ENCODE data around the gene TBC1D3I. TPM values are rescaled to one million over a fixed set of nuclear protein-coding genes. Genes with fewer than 3 reads are reported as not detected.
"Not testable (repeated sequence)": the region's sequence is repeated elsewhere in the genome, so short reads cannot be mapped to it uniquely, and the experiment has no call there.

Gene TBC1D3I
- polyA plus RNA-seq, 1 donor (not counting 4 experiments of a cell fraction or from before 2014, with no cell fraction given) = not detected

DNA sequence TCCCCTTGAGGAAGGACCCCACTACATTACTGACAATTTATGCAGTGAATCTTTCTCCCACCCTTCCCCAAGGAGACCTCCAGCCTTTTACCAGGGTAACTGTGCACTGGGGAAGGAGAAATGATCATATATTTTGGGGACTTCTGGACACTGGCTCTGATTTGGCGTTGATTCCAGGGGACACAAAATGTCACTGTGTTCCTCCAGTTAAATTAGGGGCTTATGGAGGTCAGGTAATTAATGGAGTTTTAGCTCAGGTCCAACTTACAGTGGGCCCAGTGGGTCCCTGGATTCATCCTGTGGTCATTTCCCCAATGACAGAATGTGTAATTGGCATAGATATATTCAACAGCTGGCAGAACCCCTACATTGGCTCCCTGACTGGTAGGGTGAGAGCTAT, 44.8 kb downstream of the TBC1D3I start:
- H2AFZ ChIP-seq (ENCODE audit: control insufficient read depth, low read length); dilution Hi-C loops (cut with MboI; ENCODE audit: extremely low pct_ligation_motif_present, low sequenced_read_pairs); H3K4me2 ChIP-seq (ENCODE audit: control insufficient read depth, extremely low read depth, insufficient read depth, low read depth, low read length); H3K4me1 ChIP-seq (ENCODE audit: control insufficient read depth, extremely low read depth, insufficient read depth, low read length); H4K20me1 ChIP-seq (ENCODE audit: control insufficient read depth, extremely low read depth, insufficient read depth, low read length); H3K79me2 ChIP-seq (ENCODE audit: control insufficient read depth, insufficient read depth, low read length); FAIRE-seq; H3K36me3 ChIP-seq (ENCODE audit: control insufficient read depth in 2 of 2, extremely low read depth in 1 of 2, insufficient read depth in 2 of 2, low read length in 2 of 2); H3K9ac ChIP-seq (ENCODE audit: control insufficient read depth, extremely low read depth, insufficient read depth, low read length); DNase-seq (ENCODE audit: low read depth, low spot score); H3K27ac ChIP-seq (ENCODE audit: control insufficient read depth, insufficient read depth, low read length); H3K27me3 ChIP-seq (ENCODE audit: control insufficient read depth, extremely low read depth, insufficient read depth, low read length); H3K4me3 ChIP-seq (ENCODE audit: control insufficient read depth in 2 of 3, extremely low read depth in 1 of 3, insufficient read depth in 2 of 3, low read depth in 1 of 3, low read length in 3 of 3); H3K9me1 ChIP-seq (ENCODE audit: control insufficient read depth, extremely low read depth, insufficient read depth, low read length); H3K9me3 ChIP-seq (ENCODE audit: control insufficient read depth, low read depth, low read length): not testable (repeated sequence)

GRCh38 chr17:36215406-36216308, 48.7 kb downstream of the TBC1D3I start:
- H3K4me1 ChIP-seq (ENCODE audit: control insufficient read depth, extremely low read depth, insufficient read depth, low read length); H3K36me3 ChIP-seq (ENCODE audit: control insufficient read depth in 2 of 2, extremely low read depth in 1 of 2, insufficient read depth in 2 of 2, low read length in 2 of 2); H3K27me3 ChIP-seq (ENCODE audit: control insufficient read depth, extremely low read depth, insufficient read depth, low read length); FAIRE-seq; H3K4me3 ChIP-seq (ENCODE audit: control insufficient read depth in 2 of 3, extremely low read depth in 1 of 3, insufficient read depth in 2 of 3, low read depth in 1 of 3, low read length in 3 of 3); H3K9ac ChIP-seq (ENCODE audit: control insufficient read depth, extremely low read depth, insufficient read depth, low read length); H2AFZ ChIP-seq (ENCODE audit: control insufficient read depth, low read length); H3K27ac ChIP-seq (ENCODE audit: control insufficient read depth, insufficient read depth, low read length); H3K4me2 ChIP-seq (ENCODE audit: control insufficient read depth, extremely low read depth, insufficient read depth, low read depth, low read length); H4K20me1 ChIP-seq (ENCODE audit: control insufficient read depth, extremely low read depth, insufficient read depth, low read length); H3K79me2 ChIP-seq (ENCODE audit: control insufficient read depth, insufficient read depth, low read length); DNase-seq (ENCODE audit: low read depth, low spot score); dilution Hi-C loops (cut with MboI; ENCODE audit: extremely low pct_ligation_motif_present, low sequenced_read_pairs); H3K9me3 ChIP-seq (ENCODE audit: control insufficient read depth, low read depth, low read length); H3K9me1 ChIP-seq (ENCODE audit: control insufficient read depth, extremely low read depth, insufficient read depth, low read length): not testable (repeated sequence)

GRCh38 chr17:36214918-36215317, 49.5 kb downstream of the TBC1D3I start:
- FAIRE-seq = no peak
- no peak for TF ChIP-seq EZH2 (IDR thresholded peaks at IDR 0.05; ENCODE audit: low read length)
- TF ChIP-seq, protein P1, sequence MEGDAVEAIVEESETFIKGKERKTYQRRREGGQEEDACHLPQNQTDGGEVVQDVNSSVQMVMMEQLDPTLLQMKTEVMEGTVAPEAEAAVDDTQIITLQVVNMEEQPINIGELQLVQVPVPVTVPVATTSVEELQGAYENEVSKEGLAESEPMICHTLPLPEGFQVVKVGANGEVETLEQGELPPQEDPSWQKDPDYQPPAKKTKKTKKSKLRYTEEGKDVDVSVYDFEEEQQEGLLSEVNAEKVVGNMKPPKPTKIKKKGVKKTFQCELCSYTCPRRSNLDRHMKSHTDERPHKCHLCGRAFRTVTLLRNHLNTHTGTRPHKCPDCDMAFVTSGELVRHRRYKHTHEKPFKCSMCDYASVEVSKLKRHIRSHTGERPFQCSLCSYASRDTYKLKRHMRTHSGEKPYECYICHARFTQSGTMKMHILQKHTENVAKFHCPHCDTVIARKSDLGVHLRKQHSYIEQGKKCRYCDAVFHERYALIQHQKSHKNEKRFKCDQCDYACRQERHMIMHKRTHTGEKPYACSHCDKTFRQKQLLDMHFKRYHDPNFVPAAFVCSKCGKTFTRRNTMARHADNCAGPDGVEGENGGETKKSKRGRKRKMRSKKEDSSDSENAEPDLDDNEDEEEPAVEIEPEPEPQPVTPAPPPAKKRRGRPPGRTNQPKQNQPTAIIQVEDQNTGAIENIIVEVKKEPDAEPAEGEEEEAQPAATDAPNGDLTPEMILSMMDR (optimal IDR thresholded peaks at IDR 0.05 in 1 of 3, IDR thresholded peaks at IDR 0.05 in 1 of 3, conservative IDR thresholded peaks at IDR 0.05 in 1 of 3; ENCODE audit: extremely low read depth in 1 of 3, insufficient read depth in 2 of 3, low read length in 3 of 3) = no peak

More at GRCh38 chr17:36214918-36215317, 49.5 kb downstream of the TBC1D3I start:
- no peak overlapping the region for H3K9ac ChIP-seq (ENCODE audit: control insufficient read depth, extremely low read depth, insufficient read depth, low read length)
- no peak overlapping the region for H2AFZ ChIP-seq (ENCODE audit: control insufficient read depth, low read length)
- H4K20me1 ChIP-seq (ENCODE audit: control insufficient read depth, extremely low read depth, insufficient read depth, low read length) = no peaks in the 10 kb centered on the region
- no peaks in the 10 kb centered on the region for H3K9me1 ChIP-seq (ENCODE audit: control insufficient read depth, extremely low read depth, insufficient read depth, low read length)
- H3K36me3 ChIP-seq (ENCODE audit: control insufficient read depth in 2 of 2, extremely low read depth in 1 of 2, insufficient read depth in 2 of 2, low read length in 2 of 2) = no peaks in the 10 kb centered on the region
- no peak for DNase-seq (ENCODE audit: low read depth, low spot score)
- no peaks in the 10 kb centered on the region for H3K4me1 ChIP-seq (ENCODE audit: control insufficient read depth, extremely low read depth, insufficient read depth, low read length)
- H3K4me2 ChIP-seq (ENCODE audit: control insufficient read depth, extremely low read depth, insufficient read depth, low read depth, low read length) = no peak overlapping the region
- H3K4me3 ChIP-seq (ENCODE audit: control insufficient read depth in 2 of 3, extremely low read depth in 1 of 3, insufficient read depth in 2 of 3, low read depth in 1 of 3, low read length in 3 of 3) = no peak overlapping the region
- dilution Hi-C loops (cut with MboI; ENCODE audit: extremely low pct_ligation_motif_present, low sequenced_read_pairs) = no loop called here
- H3K27me3 ChIP-seq (ENCODE audit: control insufficient read depth, extremely low read depth, insufficient read depth, low read length) = no peaks in the 10 kb centered on the region
- peaks cover 4% of the 10 kb centered on the region for H3K9me3 ChIP-seq (ENCODE audit: control insufficient read depth, low read depth, low read length)
- H3K27ac ChIP-seq (ENCODE audit: control insufficient read depth, insufficient read depth, low read length) = no peak overlapping the region
- no peaks in the 10 kb centered on the region for H3K79me2 ChIP-seq (ENCODE audit: control insufficient read depth, insufficient read depth, low read length)

All from keratinocyte (primary cell).